ENCODE data around the gene CHI3L1.

The CHI3L1 gene

DNA sequence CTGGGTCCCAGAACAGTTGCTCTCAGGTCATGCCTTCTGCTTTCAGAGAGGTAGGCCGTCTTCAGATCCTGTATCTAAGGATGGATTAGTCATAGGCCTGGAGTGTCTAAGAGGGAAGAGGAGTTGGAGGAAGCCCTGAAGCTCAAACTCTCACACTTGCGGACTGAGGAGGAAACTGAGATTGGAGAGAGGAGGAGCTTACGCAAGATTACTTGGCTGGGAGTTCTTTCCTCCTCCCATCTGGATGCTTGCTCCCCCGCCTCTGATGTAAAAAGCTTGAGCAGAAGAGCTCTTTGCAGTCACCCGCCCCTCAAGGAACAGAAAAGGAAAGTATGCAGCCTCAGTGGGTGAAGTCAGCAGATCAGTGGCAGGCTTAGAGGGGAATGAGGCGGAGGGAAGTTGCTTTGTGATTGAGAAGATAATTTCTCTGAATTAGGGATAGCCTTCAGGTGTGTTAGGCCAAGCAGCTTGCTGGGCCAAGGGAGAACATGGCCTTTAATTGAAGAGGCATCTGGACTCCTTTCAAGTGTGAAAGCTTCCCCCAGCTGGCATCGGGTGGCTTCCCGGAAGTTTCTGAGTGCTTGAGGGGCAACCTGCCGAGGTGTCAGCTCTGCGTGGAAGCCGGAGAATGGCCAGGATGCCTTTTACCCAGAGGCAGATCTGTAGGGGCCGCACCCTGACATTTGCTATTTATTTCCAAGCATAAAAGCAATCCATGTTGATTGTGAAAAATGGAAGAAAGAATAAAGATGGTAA is 52.4 kb downstream of the CHI3L1 start:
- DNase-seq (ENCODE audit: low read depth) = no peak

GRCh38 chr1:203131548-203132200 is 54.8 kb downstream of the CHI3L1 start:
- no peak for DNase-seq (ENCODE audit: low read depth)

- no peak for DNase-seq (ENCODE audit: low read depth)
Measured at GRCh38 chr1:203130358-203130985, 56.0 kb downstream of the CHI3L1 start.

DNA sequence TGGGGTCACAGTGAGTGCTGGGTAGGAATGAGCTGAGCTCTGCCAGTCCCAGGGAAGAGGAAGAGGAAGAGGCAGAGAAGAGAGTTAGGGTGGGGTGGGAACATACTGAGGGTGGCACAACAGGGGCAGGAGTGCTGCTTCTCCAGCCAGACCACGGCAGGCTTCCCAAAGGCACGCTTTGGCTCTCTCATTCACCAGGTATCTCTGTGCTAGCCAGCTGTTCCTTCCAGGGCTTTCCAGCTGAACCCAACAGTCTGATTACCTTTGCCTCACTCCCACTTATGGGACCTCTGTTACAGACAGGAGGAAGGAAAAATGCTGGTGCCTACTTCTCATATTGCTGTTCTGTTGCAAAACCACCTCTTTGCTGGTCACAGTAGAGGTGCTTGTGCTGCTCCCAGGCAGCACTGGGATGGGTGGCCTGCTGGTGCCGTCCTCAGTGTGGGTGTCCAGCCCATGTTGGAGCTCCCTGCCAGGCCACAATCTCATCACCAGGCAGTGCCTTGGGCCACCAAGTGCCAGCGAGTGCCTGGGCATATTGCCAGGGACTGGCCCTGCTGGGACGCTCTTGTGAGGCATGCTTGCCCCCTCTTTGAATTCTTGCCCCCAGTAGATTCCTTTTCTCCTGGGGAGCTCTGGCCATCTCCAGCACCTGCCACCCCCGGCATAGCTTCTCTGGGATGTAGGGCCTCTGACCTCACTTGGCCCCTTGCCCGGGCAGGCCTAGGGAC is 56.8 kb downstream of the CHI3L1 start:
- no peak for DNase-seq (ENCODE audit: low read depth)
